Gastrocnemius medialis (tissue), 4 donors: ENCODE results near the gene C1orf56. TPM values are rescaled to one million over a fixed set of nuclear protein-coding genes. Genes with fewer than 3 reads are reported as not detected.

Source experiments
- ATAC-seq, 2 donors: fragments of 150-250 bp; one replicate each; pipeline ENCODE4 v1.9.1; 2016
- DNase-seq, 2 donors: peaks; one replicate each; pipeline ENCODE4 v3.0.0-alpha.2; 2019
- H3K27ac ChIP-seq, 4 donors: fragments of 200-600 bp; sonication (generic); 1 replicate in 1 of 4; 2 replicates in 3 of 4; pipeline ENCODE4 v1.5.1; 2016 to 2018; ENCODE audit warnings: mild to moderate bottlenecking in 2 of 4, moderate library complexity in 1 of 4
- H3K27me3 ChIP-seq, 3 donors: fragments of 200-600 bp; sonication (generic) in 2 of 3; 1 replicate in 1 of 3; 2 replicates in 2 of 3; pipeline versions ENCODE4 v1.5.1 to v1.6.0; 2016 to 2019; ENCODE audit warnings: mild to moderate bottlenecking in 1 of 3, moderate library complexity in 1 of 3
- H3K36me3 ChIP-seq, 2 donors: fragments of 200-600 bp; sonication (generic) in 1 of 2; one replicate each; pipeline ENCODE4 v1.5.1; 2017 to 2018
- H3K4me1 ChIP-seq, 2 donors: fragments of 200-600 bp; sonication (generic) in 1 of 2; one replicate each; pipeline ENCODE4 v1.5.1; 2016 to 2017; ENCODE audit warnings: mild to moderate bottlenecking in 2 of 2
- H3K4me3 ChIP-seq, 4 donors: fragments of 200-600 bp; sonication (generic) in 3 of 4; 1 replicate in 1 of 4; 2 replicates in 3 of 4; pipeline ENCODE4 v1.5.1; 2016 to 2019; ENCODE audit warnings: mild to moderate bottlenecking in 2 of 4
- H3K9me3 ChIP-seq, 3 donors: fragments of 200-600 bp; sonication (generic) in 2 of 3; 1 replicate in 1 of 3; 2 replicates in 2 of 3; pipeline ENCODE4 v1.5.1; 2016 to 2019
- CTCF ChIP-seq, 5 experiments: fragments of 450-650 bp in 3 of 5; fragments of 200-600 bp in 2 of 5; sonication (generic) in 2 of 5; IDR thresholded peaks in 4 of 5; conservative IDR thresholded peaks in 1 of 5; 1 replicate in 4 of 5; 2 replicates in 1 of 5; pipeline ENCODE4 v1.5.1; 2016 to 2019; ENCODE audit warnings: antibody characterized with exemption in 5 of 5, mild to moderate bottlenecking in 3 of 5, moderate library complexity in 3 of 5
- POLR2A ChIP-seq, 2 donors: fragments of 450-650 bp; IDR thresholded peaks; one replicate each; pipeline ENCODE4 v1.6.1; 2017; ENCODE audit warnings: antibody characterized with exemption in 2 of 2, mild to moderate bottlenecking in 2 of 2, moderate library complexity in 2 of 2
- in situ Hi-C, 4 donors: fragments of 200-750 bp; cut with MboI; loops; one replicate each; pipeline versions ENCODE4 v1.15.0 to v1.8.0; 2017; ENCODE audit warnings: low sequenced_read_pairs in 4 of 4
- intact Hi-C: fragments of 100-400 bp; cut with DNase I; formaldehyde crosslinking; loops from one replicate; pipeline ENCODE4 v1.15.1; 2023; ENCODE audit warnings: low total_unique reads
- total RNA-seq, 4 donors: library from RNA; depleted of rRNA; stranded (reverse); fragments of >200 nt; gene quantifications; one replicate each; pipeline versions ENCODE4 v1.1.0 to v1.2.3, GENCODE V29; 2016

Gene C1orf56
- total RNA-seq, 4 donors from 2014 or later = 6.2 to 16.2 (median 12.4) TPM

DNA sequence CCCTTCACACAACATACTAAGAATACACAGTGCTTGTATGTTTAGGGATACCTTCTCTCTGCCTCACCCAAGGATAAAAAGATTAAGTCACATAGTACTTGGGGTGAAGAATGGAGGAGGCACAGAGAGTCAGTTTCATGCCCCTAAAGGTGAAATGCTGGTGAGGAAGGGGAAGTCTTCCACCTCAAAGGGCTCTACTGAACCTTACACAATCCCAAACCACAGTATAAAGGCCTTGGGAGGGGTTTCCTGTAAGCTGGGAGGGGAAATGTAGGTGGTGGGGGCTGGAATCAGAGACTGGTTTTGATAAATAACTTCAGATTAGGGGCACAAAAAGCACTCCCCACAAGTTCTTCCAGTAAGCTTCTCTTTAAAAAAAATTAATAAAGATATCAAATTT lies 44.4 kb upstream of the C1orf56 start:
- ATAC-seq (no peak), DNase-seq (no peak)
- Histone ChIP-seq H3K4me1 (peaks cover 49 to 52% of the 10 kb centered on the region in 2 donors), H3K4me3 (peak overlapping the region in 1 of 4 donors; percentile 3), H3K27me3 (no peaks in the 10 kb centered on the region), H3K36me3 (peaks cover 0 to 43% of the 10 kb centered on the region in 2 donors), H3K27ac (peak overlapping the region; percentile 4 to 40 (median 20)), H3K9me3 (no peaks in the 10 kb centered on the region)
- no peak for TF ChIP-seq CTCF (IDR thresholded peaks at IDR 0.05 in 4 of 5, conservative IDR thresholded peaks at IDR 0.05 in 1 of 5)
- no peak for TF ChIP-seq POLR2A (IDR thresholded peaks at IDR 0.05)
- in situ Hi-C loops (no loop called here), intact Hi-C loops (loop anchor here (5.0 to 10.0 kb wide), 2 partner anchors 126 to 252 kb away; partner anchors contain the start of genes ARNT and PSMD4)

DNA sequence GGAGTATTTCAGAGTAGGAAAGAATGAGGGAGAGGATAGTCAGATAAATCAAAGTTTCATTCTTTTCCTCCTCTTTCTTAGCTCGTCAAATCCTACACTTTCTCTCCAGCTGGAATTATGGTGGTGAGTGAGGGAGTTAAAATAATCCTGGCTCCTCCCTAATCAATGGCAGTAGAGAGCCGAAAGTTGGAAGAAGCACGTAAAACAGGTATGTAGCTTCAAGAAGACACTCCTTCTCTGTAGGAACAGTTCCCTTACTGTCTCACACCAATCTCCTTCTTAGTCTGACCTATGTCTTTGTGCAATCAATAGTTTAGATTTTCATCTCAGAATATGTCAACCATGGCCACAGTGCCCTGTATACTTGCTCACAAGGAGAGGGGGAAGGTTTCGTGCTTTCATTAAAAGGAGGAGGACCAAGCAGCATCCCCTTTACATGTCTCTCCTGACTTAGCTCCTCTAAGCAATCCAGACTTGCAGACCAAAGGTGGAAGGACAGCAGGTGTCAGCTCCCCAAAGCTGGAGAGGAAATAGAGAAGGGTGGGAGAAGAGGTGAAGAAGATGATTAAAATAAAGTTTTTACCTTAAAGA lies 41.7 kb upstream of the C1orf56 start:
- Histone ChIP-seq H3K27me3 (no peaks in the 10 kb centered on the region), H3K4me3 (peak overlapping the region; percentile 56 to 68 (median 65)), H3K27ac (peak overlapping the region; percentile 89 to 95 (median 94)), H3K36me3 (peaks cover 0 to 17% of the 10 kb centered on the region in 2 donors), H3K4me1 (peaks cover 63 to 67% of the 10 kb centered on the region in 2 donors), H3K9me3 (no peaks in the 10 kb centered on the region)
- no peak for DNase-seq
- in situ Hi-C loops = no loop called here
- intact Hi-C loops = loop anchor here (5.0 to 10.0 kb wide), 6 partner anchors 34 to 444 kb away; partner anchors contain the start of genes CDC42SE1, CERS2, ENSA and PSMD4
- no peak for TF ChIP-seq CTCF (IDR thresholded peaks at IDR 0.05 in 4 of 5, conservative IDR thresholded peaks at IDR 0.05 in 1 of 5)
- TF ChIP-seq POLR2A (IDR thresholded peaks at IDR 0.05) = no peak
- no peak for ATAC-seq

DNA sequence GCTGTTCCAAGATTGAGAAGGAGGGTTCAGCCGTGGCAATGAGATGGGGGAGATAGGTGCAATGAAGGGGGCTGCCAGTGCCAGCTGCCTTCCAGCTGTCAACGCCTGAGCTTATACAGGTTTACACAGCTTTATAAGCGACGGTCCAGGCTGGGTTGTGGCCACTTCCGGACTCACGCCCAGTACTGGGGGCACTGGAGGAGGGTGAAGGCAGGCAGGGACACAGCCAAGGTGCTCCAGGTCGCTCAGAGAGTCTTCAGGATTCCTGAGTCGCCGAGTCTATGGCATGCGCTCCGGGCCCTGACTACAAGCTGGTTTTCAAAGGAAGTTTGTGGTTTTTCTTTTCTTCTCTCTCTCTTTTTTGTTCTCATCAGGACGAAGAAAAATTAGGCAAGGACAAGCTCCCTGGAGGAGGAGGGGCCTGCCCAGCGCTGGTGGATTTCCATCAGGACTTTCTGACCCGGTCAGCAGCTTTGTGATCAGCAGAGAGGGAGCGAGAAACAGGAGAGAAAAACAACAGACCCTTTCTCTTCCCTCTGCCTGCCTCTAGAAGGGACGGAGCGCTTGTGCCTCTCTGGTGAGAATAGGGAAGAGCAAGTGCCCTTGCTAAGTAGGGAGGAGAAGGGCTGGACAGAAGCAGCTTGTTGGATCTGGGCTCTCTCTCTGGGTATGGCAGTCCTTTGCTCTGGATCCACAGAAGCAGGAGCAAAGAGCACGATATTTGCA lies 41.1 kb upstream of the C1orf56 start, which contains the start of gene MINDY1:
Gene MINDY1 (minus strand): TSS at position 576 of the 726 bp plus-strand sequence. CDS start 4,285 bp downstream, outside the sequence.
- ATAC-seq = peak; percentile 81 to 83
- in situ Hi-C loops = no loop called here

GRCh38 chr1:151007853-151008243 lies 39.7 kb upstream of the C1orf56 start:
- Histone ChIP-seq H3K4me3 (peak overlapping the region; percentile 60 to 91 (median 86)), H3K27ac (peak overlapping the region; percentile 89 to 95 (median 94)), H3K9me3 (no peaks in the 10 kb centered on the region), H3K27me3 (no peaks in the 10 kb centered on the region), H3K36me3 (peaks cover 0 to 1% of the 10 kb centered on the region in 2 donors), H3K4me1 (peaks cover 57 to 66% of the 10 kb centered on the region in 2 donors)
- DNase-seq (no peak), ATAC-seq (no peak)
- in situ Hi-C loops (no loop called here), intact Hi-C loops (loop anchor here (5.0 to 10.0 kb wide), 6 partner anchors 36 to 446 kb away; partner anchors contain the start of genes CDC42SE1, CERS2, ENSA and PSMD4)
- no peak for TF ChIP-seq CTCF (IDR thresholded peaks at IDR 0.05 in 4 of 5, conservative IDR thresholded peaks at IDR 0.05 in 1 of 5)
- no peak for TF ChIP-seq POLR2A (IDR thresholded peaks at IDR 0.05)

More for the DNA sequence above, 41.1 kb upstream of the C1orf56 start, which contains the start of gene MINDY1:
- no peaks in the 10 kb centered on the region for H3K9me3 ChIP-seq
- H3K4me1 ChIP-seq = peaks cover 63 to 72% of the 10 kb centered on the region in 2 donors
- peak; percentile 64 to 70 for TF ChIP-seq POLR2A (IDR thresholded peaks at IDR 0.05)
- peak; percentile 18 to 67 (median 38) for TF ChIP-seq CTCF (IDR thresholded peaks at IDR 0.05 in 4 of 5, conservative IDR thresholded peaks at IDR 0.05 in 1 of 5)
- H3K27me3 ChIP-seq = no peaks in the 10 kb centered on the region
- peak; percentile 63 to 76 for DNase-seq
- peak within 1 kb of the TSS; percentile 60 to 91 (median 86) for H3K4me3 ChIP-seq
- H3K27ac ChIP-seq = peak within 1 kb of the TSS; percentile 89 to 95 (median 94)
- intact Hi-C loops = loop anchor here (5.0 to 10.0 kb wide), 6 partner anchors 34 to 444 kb away; partner anchors contain the start of genes CDC42SE1, CERS2, ENSA and PSMD4
- H3K36me3 ChIP-seq = peaks cover 0 to 10% of the 10 kb centered on the region in 2 donors
